Measurements from ENCODE around the gene IFI35. TPM values are rescaled to one million over a fixed set of nuclear protein-coding genes. Genes with fewer than 3 reads are reported as not detected.

IFI35 gene
- total and polyA plus RNA-seq, 9 of the 15 experiments (the other 6 are each of a cell fraction or from before 2014, with no cell fraction given), result 4.4 to 13.1 (median 10.2) TPM

DNA sequence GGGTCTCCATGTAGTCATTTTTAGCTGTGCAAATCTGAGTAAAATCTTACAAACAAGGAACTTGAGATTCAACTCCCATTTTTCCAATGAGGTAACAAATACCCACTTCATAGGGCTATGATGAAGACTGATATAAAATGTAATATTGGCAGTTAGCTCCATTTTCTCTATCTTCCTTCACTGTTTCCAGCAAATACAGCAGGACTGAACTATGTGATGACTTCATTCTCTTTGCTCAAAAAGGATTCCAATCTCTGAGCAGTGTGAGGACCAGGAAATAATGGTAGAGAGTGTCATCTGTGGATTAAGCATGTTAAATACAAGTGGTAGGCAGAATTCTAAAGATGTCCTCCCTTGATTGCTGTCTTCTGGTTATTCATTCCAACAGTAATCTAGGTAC, 36.7 kb downstream of the IFI35 start:
- POLR2A ChIA-PET, result interaction anchor here (0.6 to 1.8 kb wide), 2 partner anchors 13 to 163 kb away, joined by 5 to 7 read pairs; no protein-coding TSS in a partner anchor

GRCh38 chr17:43044024-43044423, 37.4 kb downstream of the IFI35 start:
- H3K36me3 ChIP-seq (ENCODE audit: control insufficient read depth, insufficient read depth, low read length), result peaks cover 55% of the 10 kb centered on the region
- no peak overlapping the region for H3K9ac ChIP-seq (ENCODE audit: insufficient read depth in 1 of 2, low read depth in 2 of 2, low read length in 2 of 2)
- POLR2A ChIA-PET, result interaction anchor here (0.5 to 1.0 kb wide), 3 partner anchors 17 to 115 kb away, joined by 3 to 5 read pairs (median 4); no protein-coding TSS in a partner anchor
- CTCF ChIA-PET (ENCODE audit: low intra/inter-chr PET ratio), result no interaction called here
- no peaks in the 10 kb centered on the region for H4K20me1 ChIP-seq (replicated peaks; ENCODE audit: control insufficient read depth, insufficient read depth, low read length)
- no peaks in the 10 kb centered on the region for H3K9me3 ChIP-seq (replicated peaks; ENCODE audit: control insufficient read depth, insufficient read depth, low read depth, low read length)
- no peak overlapping the region for H3K4me2 ChIP-seq (ENCODE audit: insufficient read depth, low read length)
- TF ChIP-seq RBM25 (IDR thresholded peaks at IDR 0.05; ENCODE audit: low read depth, low read length, severe bottlenecking) (peak; percentile 66), ARNT (IDR thresholded peaks at IDR 0.05) (no peak), BCOR (IDR thresholded peaks at IDR 0.05) (0 out of 2 replicates have a peak, but pooled peaks have one; percentile 18), HES1 (IDR thresholded peaks at IDR 0.05; ENCODE audit: low read depth) (no peak)
- DNase-seq (ENCODE audit: extremely low read depth in 1 of 4, low spot score in 3 of 4) (no peak), ATAC-seq (no peak), FAIRE-seq (no peak)
- in situ Hi-C loops (cut with MboI), result no loop called here
- H3K79me2 ChIP-seq (ENCODE audit: control insufficient read depth, insufficient read depth, low read length), result no peaks in the 10 kb centered on the region
- H2AFZ ChIP-seq (ENCODE audit: low read depth, low read length), result no peak overlapping the region
- H3K4me1 ChIP-seq (replicated peaks in 1 of 2; ENCODE audit: control insufficient read depth in 2 of 2, insufficient read depth in 2 of 2, low read length in 2 of 2), result peaks cover 0 to 5% of the 10 kb centered on the region in 2 experiments; a peak in 3 of 5 replicates
- H3K27me3 ChIP-seq (ENCODE audit: control insufficient read depth in 2 of 2, insufficient read depth in 2 of 2, low read length in 2 of 2), result no peaks in the 10 kb centered on the region
- no peak overlapping the region for H3K4me3 ChIP-seq
- intact Hi-C loops (cut with micrococcal nuclease), result no loop called here
- no peaks in the 10 kb centered on the region for H3K9me1 ChIP-seq (ENCODE audit: control insufficient read depth, insufficient read depth, low read length)
- H3K27ac ChIP-seq (ENCODE audit: extremely low read depth, low read depth, low read length), result no peak overlapping the region
- BruUV-seq (replicated peaks), result no TSS peak
- 65% methylated on average over 4 of the region's 4 CpGs for WGBS (ENCODE audit: insufficient coverage, low coverage, missing lambda C conversion rate)

More for the DNA sequence above, 36.7 kb downstream of the IFI35 start:
- Histone ChIP-seq H3K27me3 (ENCODE audit: control insufficient read depth in 2 of 2, insufficient read depth in 2 of 2, low read length in 2 of 2) (no peaks in the 10 kb centered on the region), H4K20me1 (replicated peaks; ENCODE audit: control insufficient read depth, insufficient read depth, low read length) (no peaks in the 10 kb centered on the region), H3K36me3 (ENCODE audit: control insufficient read depth, insufficient read depth, low read length) (peaks cover 48% of the 10 kb centered on the region), H3K9me3 (replicated peaks; ENCODE audit: control insufficient read depth, insufficient read depth, low read depth, low read length) (no peaks in the 10 kb centered on the region), H3K79me2 (ENCODE audit: control insufficient read depth, insufficient read depth, low read length) (no peaks in the 10 kb centered on the region), H3K27ac (ENCODE audit: extremely low read depth, low read depth, low read length) (no peak overlapping the region), H3K4me2 (ENCODE audit: insufficient read depth, low read length) (no peak overlapping the region), H3K9me1 (ENCODE audit: control insufficient read depth, insufficient read depth, low read length) (no peaks in the 10 kb centered on the region), H3K9ac (ENCODE audit: insufficient read depth in 1 of 2, low read depth in 2 of 2, low read length in 2 of 2) (no peak overlapping the region), H2AFZ (ENCODE audit: low read depth, low read length) (no peak overlapping the region), H3K4me3 (no peak overlapping the region), H3K4me1 (replicated peaks in 1 of 2; ENCODE audit: control insufficient read depth in 2 of 2, insufficient read depth in 2 of 2, low read length in 2 of 2) (peaks cover 0 to 5% of the 10 kb centered on the region in 2 experiments; a peak in 3 of 5 replicates)
- DNase-seq (ENCODE audit: extremely low read depth in 1 of 4, low spot score in 3 of 4), result no peak
- CTCF ChIA-PET (ENCODE audit: low intra/inter-chr PET ratio), result no interaction called here
- TF ChIP-seq ZNF282 (CRISPR knock-in tag; IDR thresholded peaks at IDR 0.05), result no peak
- no TSS peak for BruUV-seq (replicated peaks)
- intact Hi-C loops (cut with micrococcal nuclease) (no loop called here), in situ Hi-C loops (cut with MboI) (no loop called here)
- no peak for FAIRE-seq
- ATAC-seq, result no peak
